22Rv1 (cell line): Measurements from ENCODE around the gene ARHGEF2.

ENCODE experiments used
- CTCF ChIP-seq: fragments of 450-650 bp; IDR thresholded peaks from 2 replicates; pipeline ENCODE4 v1.5.1; 2017; ENCODE audit warnings: mild to moderate bottlenecking
- ZFX ChIP-seq: fragments of 450-650 bp; IDR thresholded peaks from 2 replicates; pipeline ENCODE4 v1.6.1; 2017; ENCODE audit warnings: antibody characterized with exemption, borderline replicate concordance

GRCh38 chr1:155946633-155947219 is 31.6 kb downstream of the ARHGEF2 start:
- TF ChIP-seq CTCF (no peak), ZFX (no peak)
